ENCODE data around the gene OR6K2. TPM values are rescaled to one million over a fixed set of nuclear protein-coding genes. Genes with fewer than 3 reads are reported as not detected.

OR6K2 gene
- not detected for total RNA-seq

DNA sequence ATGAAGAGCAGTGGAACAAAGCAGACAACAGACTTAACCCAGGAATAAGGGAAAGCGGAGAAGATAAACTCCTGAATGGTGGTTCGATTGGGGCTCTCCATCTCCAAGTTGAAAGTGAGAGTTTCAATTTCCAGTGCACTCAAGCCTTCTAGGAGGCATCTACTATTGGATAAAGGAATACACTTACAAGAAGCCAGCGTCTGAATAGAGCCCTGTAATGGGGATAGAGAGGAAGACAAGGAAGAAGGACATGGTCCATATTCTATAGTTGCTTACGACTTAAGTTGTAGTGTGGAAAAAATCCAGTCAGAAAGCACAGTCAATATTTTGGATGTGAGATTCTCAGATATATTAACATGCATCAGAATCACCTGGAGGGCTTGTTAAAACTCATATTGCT is at the start of gene OR6K2:
Gene OR6K2 (minus strand): TSS at position 101 of the 400 bp plus-strand sequence. CDS start 0 bp downstream, at position 101.
- intact Hi-C loops (cut with DNase I) = no loop called here
- Histone ChIP-seq H3K27ac (no peak within 1 kb of the TSS), H3K4me1 (no peaks in the 10 kb centered on the region), H3K27me3 (no peaks in the 10 kb centered on the region), H3K4me3 (replicated peaks in 1 of 3) (no peak within 1 kb of the TSS), H3K9me3 (no peaks in the 10 kb centered on the region), H3K36me3 (no peaks in the 10 kb centered on the region)
- WGBS, 2 donors = 76 to 82% methylated on average over 4 of the region's 4 CpGs
- DNase-seq = no peak
- no peak for TF ChIP-seq POLR2A (IDR thresholded peaks at IDR 0.05)
- TF ChIP-seq CTCF (IDR thresholded peaks at IDR 0.05) = no peak

GRCh38 chr1:158735848-158736247 is 35.4 kb upstream of the OR6K2 start:
- H3K9me3 ChIP-seq = no peaks in the 10 kb centered on the region
- TF ChIP-seq CTCF (IDR thresholded peaks at IDR 0.05) (no peak), POLR2A (IDR thresholded peaks at IDR 0.05) (no peak)
- no peak overlapping the region for H3K4me3 ChIP-seq (replicated peaks in 1 of 3)
- H3K4me1 ChIP-seq = no peaks in the 10 kb centered on the region
- no peaks in the 10 kb centered on the region for H3K36me3 ChIP-seq
- intact Hi-C loops (cut with DNase I) = no loop called here
- H3K27me3 ChIP-seq = no peaks in the 10 kb centered on the region
- DNase-seq = no peak
- H3K27ac ChIP-seq = no peak overlapping the region

DNA sequence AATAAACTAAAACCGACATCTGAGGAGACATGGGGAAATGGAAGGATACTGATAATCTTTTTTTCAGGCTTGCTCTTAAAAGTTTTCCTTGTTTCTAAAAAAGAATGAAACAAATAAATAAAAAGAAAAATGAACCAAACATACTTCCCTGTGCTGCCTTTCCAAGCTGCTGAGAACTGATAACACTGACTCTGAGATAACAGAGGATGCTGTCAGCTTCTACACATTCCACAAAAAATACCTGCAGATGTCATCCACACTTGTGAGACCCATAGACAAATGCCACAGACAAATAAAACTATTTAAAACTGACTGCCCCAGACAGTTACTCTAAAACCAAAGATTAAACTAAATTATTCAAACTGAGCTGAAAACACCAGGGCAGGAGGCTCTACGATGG is 32.1 kb upstream of the OR6K2 start:
- H3K36me3 ChIP-seq = no peaks in the 10 kb centered on the region
- no peak for DNase-seq
- intact Hi-C loops (cut with DNase I) = no loop called here
- no peak overlapping the region for H3K27ac ChIP-seq
- no peaks in the 10 kb centered on the region for H3K27me3 ChIP-seq
- no peak overlapping the region for H3K4me3 ChIP-seq (replicated peaks in 1 of 3)
- WGBS, 2 donors = 61 to 64% methylated on average over 2 of the region's 2 CpGs
- no peaks in the 10 kb centered on the region for H3K9me3 ChIP-seq
- H3K4me1 ChIP-seq = no peaks in the 10 kb centered on the region
- no peak for TF ChIP-seq CTCF (IDR thresholded peaks at IDR 0.05)
- TF ChIP-seq POLR2A (IDR thresholded peaks at IDR 0.05) = no peak

DNA sequence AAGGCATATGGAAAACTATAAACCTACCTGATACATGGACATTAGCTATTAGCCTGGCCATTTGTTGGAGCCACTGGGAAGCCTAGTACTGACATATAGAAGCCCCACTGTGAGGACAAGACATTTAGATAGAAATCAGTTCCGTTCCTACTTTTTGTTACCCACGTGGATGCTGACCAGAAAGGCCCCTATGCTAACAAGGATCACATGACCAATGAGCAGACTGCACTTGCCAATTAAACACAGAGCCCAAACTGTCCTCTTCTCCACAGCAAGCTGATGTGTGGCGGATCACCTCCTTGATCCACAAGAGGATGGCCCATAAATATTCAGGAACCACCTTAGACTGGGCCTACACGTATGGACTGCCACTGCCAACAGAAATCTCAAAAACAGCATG is 31.3 kb upstream of the OR6K2 start:
- intact Hi-C loops (cut with DNase I) = no loop called here
- no peaks in the 10 kb centered on the region for H3K27me3 ChIP-seq
- WGBS, 2 donors = 76 to 85% methylated on average over 4 of the region's 4 CpGs
- no peaks in the 10 kb centered on the region for H3K4me1 ChIP-seq
- no peaks in the 10 kb centered on the region for H3K36me3 ChIP-seq
- no peak overlapping the region for H3K27ac ChIP-seq
- DNase-seq = no peak
- H3K9me3 ChIP-seq = no peaks in the 10 kb centered on the region
- TF ChIP-seq POLR2A (IDR thresholded peaks at IDR 0.05) (no peak), CTCF (IDR thresholded peaks at IDR 0.05) (no peak)
- no peak overlapping the region for H3K4me3 ChIP-seq (replicated peaks in 1 of 3)

DNA sequence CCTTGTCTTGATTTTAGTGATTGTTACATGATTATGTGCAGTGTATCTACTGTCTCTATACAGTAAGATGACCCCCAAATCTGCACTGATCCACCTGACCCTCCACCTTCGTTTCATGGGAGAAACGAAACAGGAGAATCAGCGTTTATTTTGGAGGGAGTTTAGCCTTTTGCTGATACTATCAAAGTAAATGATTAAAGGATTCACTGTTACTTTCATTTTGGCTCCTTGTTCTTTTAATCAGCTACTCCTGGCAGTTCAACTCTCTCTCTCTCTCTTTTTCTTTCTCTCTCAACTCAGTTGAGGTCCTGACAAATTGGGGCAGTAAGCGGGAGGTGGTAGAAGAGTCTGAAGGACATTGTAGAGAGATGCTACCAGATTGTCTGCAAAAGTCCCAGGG is 30.0 kb upstream of the OR6K2 start:
- no peaks in the 10 kb centered on the region for H3K36me3 ChIP-seq
- WGBS, 2 donors = 70 to 77% methylated on average over 4 of the region's 4 CpGs

More for the DNA sequence above, 30.0 kb upstream of the OR6K2 start:
- no peaks in the 10 kb centered on the region for H3K4me1 ChIP-seq
- no peak overlapping the region for H3K4me3 ChIP-seq (replicated peaks in 1 of 3)
- no peak for DNase-seq
- H3K27ac ChIP-seq = no peak overlapping the region
- H3K9me3 ChIP-seq = no peaks in the 10 kb centered on the region
- intact Hi-C loops (cut with DNase I) = no loop called here
- TF ChIP-seq POLR2A (IDR thresholded peaks at IDR 0.05) = no peak
- no peak for TF ChIP-seq CTCF (IDR thresholded peaks at IDR 0.05)
- H3K27me3 ChIP-seq = no peaks in the 10 kb centered on the region
